ENCODE data around the gene NAMPT. TPM values are rescaled to one million over a fixed set of nuclear protein-coding genes. Genes with fewer than 3 reads are reported as not detected.

Gene NAMPT
- total RNA-seq, 1 experiment from 2014 or later: 66.0 TPM

GRCh38 chr7:106281585-106282318 is 3.0 kb downstream of the NAMPT start:
- no peaks in the 10 kb centered on the region for H3K27me3 ChIP-seq (ENCODE audit: low read length)
- H3K9ac ChIP-seq (ENCODE audit: low read length): no peak overlapping the region
- DNase-seq: no peak
- no peak overlapping the region for H2AFZ ChIP-seq (ENCODE audit: low read length)
- peaks cover 50% of the 10 kb centered on the region for H4K20me1 ChIP-seq (ENCODE audit: low read length)
- no TSS peak for BruUV-seq (replicated peaks)
- no peaks in the 10 kb centered on the region for H3K9me2 ChIP-seq (replicated peaks; ENCODE audit: low read length)
- no peaks in the 10 kb centered on the region for H3F3A ChIP-seq (ENCODE audit: low read length, unreplicated experiment)
- ChIA-PET POLR2A (ENCODE audit: unreplicated experiment) (no interaction called here), CTCF (no interaction called here)
- TF ChIP-seq EZH2 (IDR thresholded peaks at IDR 0.05; ENCODE audit: low read length, unreplicated experiment): no peak
- TF ChIP-seq CTCF (conservative IDR thresholded peaks at IDR 0.05; ENCODE audit: low read depth, low read length): no peak
- TF ChIP-seq EZH2phosphoT487 (IDR thresholded peaks at IDR 0.05; ENCODE audit: borderline replicate concordance, low read length): no peak
- peaks cover 47% of the 10 kb centered on the region for H3K4me1 ChIP-seq (ENCODE audit: insufficient read depth, low read length)
- H3K9me3 ChIP-seq (ENCODE audit: low read length): no peaks in the 10 kb centered on the region
- intact Hi-C loops (cut with micrococcal nuclease): no loop called here
- no peak for ATAC-seq
- peak overlapping the region; percentile 84 for H3K4me2 ChIP-seq (ENCODE audit: low read length)
- peaks cover 75% of the 10 kb centered on the region for H3K79me2 ChIP-seq (ENCODE audit: low read length)
- no peak overlapping the region for H3K4me3 ChIP-seq (ENCODE audit: low read length)
- no peak overlapping the region for H3K27ac ChIP-seq (ENCODE audit: low read length)
- peaks cover 5% of the 10 kb centered on the region; the same call in 1 of the 2 replicates for H3K36me3 ChIP-seq (ENCODE audit: low read depth, low read length)

- H3K27ac ChIP-seq (ENCODE audit: low read length): no peak overlapping the region
- BruUV-seq (replicated peaks): no TSS peak
- DNase-seq: no peak
- no peaks in the 10 kb centered on the region for H3K9me3 ChIP-seq (ENCODE audit: low read length)
- peaks cover 50% of the 10 kb centered on the region for H4K20me1 ChIP-seq (ENCODE audit: low read length)
- H2AFZ ChIP-seq (ENCODE audit: low read length): no peak overlapping the region
- H3K36me3 ChIP-seq (ENCODE audit: low read depth, low read length): peaks cover 11% of the 10 kb centered on the region; the same call in 1 of the 2 replicates
- POLR2A ChIA-PET (ENCODE audit: unreplicated experiment): no interaction called here
- no peaks in the 10 kb centered on the region for H3K9me2 ChIP-seq (replicated peaks; ENCODE audit: low read length)
- peaks cover 81% of the 10 kb centered on the region for H3K79me2 ChIP-seq (ENCODE audit: low read length)
- H3K4me2 ChIP-seq (ENCODE audit: low read length): no peak overlapping the region
- H3K9ac ChIP-seq (ENCODE audit: low read length): no peak overlapping the region
- TF ChIP-seq EZH2 (IDR thresholded peaks at IDR 0.05; ENCODE audit: low read length, unreplicated experiment) (no peak), EZH2phosphoT487 (IDR thresholded peaks at IDR 0.05; ENCODE audit: borderline replicate concordance, low read length) (no peak), CTCF (conservative IDR thresholded peaks at IDR 0.05; ENCODE audit: low read depth, low read length) (no peak)
- H3F3A ChIP-seq (ENCODE audit: low read length, unreplicated experiment): no peaks in the 10 kb centered on the region
- intact Hi-C loops (cut with micrococcal nuclease): no loop called here
- H3K4me3 ChIP-seq (ENCODE audit: low read length): no peak overlapping the region
- peaks cover 45% of the 10 kb centered on the region for H3K4me1 ChIP-seq (ENCODE audit: insufficient read depth, low read length)
- ATAC-seq: no peak
- H3K27me3 ChIP-seq (ENCODE audit: low read length): no peaks in the 10 kb centered on the region
- CTCF ChIA-PET: no interaction called here
These were observed 3.7 kb downstream of the NAMPT start for GRCh38 chr7:106281127-106281526.

Measured in PC-3 (cell line).